Body of pancreas (tissue), 4 donors: Measurements from ENCODE around the gene ZNF71. TPM values are rescaled to one million over a fixed set of nuclear protein-coding genes. Genes with fewer than 3 reads are reported as not detected.

Experiments
- ATAC-seq: fragments of 150-250 bp; one replicate; pipeline ENCODE4 v1.9.1; 2016
- DNase-seq, 4 donors: peaks; one replicate each; pipeline ENCODE4 v3.0.0-alpha.2; 2019
- H3K27ac ChIP-seq, 4 donors: fragments of 200-600 bp; sonication (generic); 1 replicate in 3 of 4; 2 replicates in 1 of 4; pipeline versions ENCODE4 v1.5.1 to v1.6.1; 2016 to 2019; ENCODE audit warnings: mild to moderate bottlenecking in 1 of 4, mixed read lengths in 1 of 4, moderate library complexity in 1 of 4
- H3K27me3 ChIP-seq, 2 donors: fragments of 200-600 bp; sonication (generic); one replicate each; pipeline ENCODE4 v1.6.0; 2016; ENCODE audit warnings: mild to moderate bottlenecking in 1 of 2
- H3K36me3 ChIP-seq, 2 donors: fragments of 200-600 bp; sonication (generic); replicated peaks in 1 of 2; 2 replicates each; pipeline ENCODE4 v1.5.1; 2016; ENCODE audit warnings: low read depth in 2 of 2; ENCODE audit not compliant: insufficient read depth in 1 of 2
- H3K4me1 ChIP-seq: fragments of 200-600 bp; sonication (generic); one replicate; pipeline ENCODE4 v1.6.0; 2016
- H3K4me3 ChIP-seq, 2 donors: fragments of 200-600 bp; sonication (generic); 1 replicate in 1 of 2; 2 replicates in 1 of 2; pipeline ENCODE4 v1.5.1; 2016 to 2019
- H3K9me3 ChIP-seq, 3 donors: fragments of 200-600 bp; sonication (generic); 1 replicate in 2 of 3; 2 replicates in 1 of 3; pipeline ENCODE4 v1.5.1; 2016
- POLR2A ChIP-seq, 3 donors: fragments of 450-650 bp; IDR thresholded peaks; one replicate each; pipeline ENCODE4 v1.6.1; 2016; ENCODE audit warnings: antibody characterized with exemption in 3 of 3, mild to moderate bottlenecking in 2 of 3
- WGBS, 2 donors: methylation state at CpG; one replicate each; pipeline ENCODE4 v1.1.5; 2017; 5-methylcytosine and 5-hydroxymethylcytosine counted together
- intact Hi-C: fragments of 100-400 bp; cut with DNase I; formaldehyde crosslinking; loops from one replicate; pipeline ENCODE4 v1.15.1; 2023
- total RNA-seq, 2 donors: library from RNA; depleted of rRNA; stranded (reverse); fragments of >200 nt; gene quantifications; one replicate each; pipeline ENCODE4 v1.1.0, GENCODE V29; 2016
- TF ChIP-seq, protein P1 (sequence below), 7 experiments: fragments of 450-650 bp in 4 of 7; fragments of 200-600 bp in 3 of 7; sonication (generic) in 3 of 7; IDR thresholded peaks; one replicate each; pipeline ENCODE4 v1.5.1; 2016 to 2019; ENCODE audit warnings: antibody characterized with exemption in 7 of 7

The ZNF71 gene
- total RNA-seq, 2 donors from 2014 or later: 4.9 to 7.0 TPM

DNA sequence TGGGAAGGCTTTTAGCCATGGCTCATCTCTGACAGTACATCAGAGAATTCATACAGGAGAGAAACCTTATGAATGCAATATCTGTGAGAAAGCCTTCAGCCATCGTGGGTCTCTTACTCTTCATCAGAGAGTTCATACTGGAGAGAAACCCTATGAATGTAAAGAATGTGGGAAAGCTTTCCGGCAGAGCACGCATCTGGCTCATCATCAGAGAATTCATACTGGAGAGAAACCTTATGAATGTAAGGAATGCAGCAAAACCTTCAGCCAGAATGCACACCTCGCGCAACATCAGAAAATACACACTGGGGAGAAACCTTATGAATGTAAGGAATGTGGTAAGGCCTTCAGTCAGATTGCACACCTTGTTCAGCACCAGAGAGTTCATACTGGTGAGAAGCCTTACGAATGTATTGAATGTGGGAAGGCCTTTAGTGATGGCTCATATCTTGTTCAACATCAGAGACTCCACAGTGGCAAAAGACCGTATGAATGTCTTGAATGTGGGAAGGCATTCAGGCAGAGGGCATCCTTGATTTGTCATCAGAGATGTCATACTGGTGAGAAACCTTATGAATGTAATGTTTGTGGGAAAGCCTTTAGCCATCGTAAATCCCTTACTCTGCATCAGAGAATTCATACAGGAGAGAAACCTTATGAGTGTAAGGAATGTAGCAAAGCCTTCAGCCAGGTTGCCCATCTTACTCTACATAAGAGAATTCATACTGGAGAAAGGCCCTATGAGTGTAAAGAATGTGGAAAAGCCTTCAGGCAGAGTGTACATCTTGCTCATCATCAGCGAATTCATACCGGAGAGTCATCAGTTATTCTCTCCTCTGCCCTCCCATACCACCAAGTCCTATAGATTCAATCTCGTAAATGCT lies 17.1 kb upstream of the ZNF71 start:
- H3K27ac ChIP-seq: no peak overlapping the region
- DNase-seq (no peak), ATAC-seq (no peak)
- H3K9me3 ChIP-seq: peaks cover 0 to 76% (median 0%) of the 10 kb centered on the region in 3 donors
- 94 to 95% methylated on average over 11 of the region's 11 CpGs for WGBS, 2 donors
- intact Hi-C loops: no loop called here
- H3K4me1 ChIP-seq: no peaks in the 10 kb centered on the region
- TF ChIP-seq, protein P1, sequence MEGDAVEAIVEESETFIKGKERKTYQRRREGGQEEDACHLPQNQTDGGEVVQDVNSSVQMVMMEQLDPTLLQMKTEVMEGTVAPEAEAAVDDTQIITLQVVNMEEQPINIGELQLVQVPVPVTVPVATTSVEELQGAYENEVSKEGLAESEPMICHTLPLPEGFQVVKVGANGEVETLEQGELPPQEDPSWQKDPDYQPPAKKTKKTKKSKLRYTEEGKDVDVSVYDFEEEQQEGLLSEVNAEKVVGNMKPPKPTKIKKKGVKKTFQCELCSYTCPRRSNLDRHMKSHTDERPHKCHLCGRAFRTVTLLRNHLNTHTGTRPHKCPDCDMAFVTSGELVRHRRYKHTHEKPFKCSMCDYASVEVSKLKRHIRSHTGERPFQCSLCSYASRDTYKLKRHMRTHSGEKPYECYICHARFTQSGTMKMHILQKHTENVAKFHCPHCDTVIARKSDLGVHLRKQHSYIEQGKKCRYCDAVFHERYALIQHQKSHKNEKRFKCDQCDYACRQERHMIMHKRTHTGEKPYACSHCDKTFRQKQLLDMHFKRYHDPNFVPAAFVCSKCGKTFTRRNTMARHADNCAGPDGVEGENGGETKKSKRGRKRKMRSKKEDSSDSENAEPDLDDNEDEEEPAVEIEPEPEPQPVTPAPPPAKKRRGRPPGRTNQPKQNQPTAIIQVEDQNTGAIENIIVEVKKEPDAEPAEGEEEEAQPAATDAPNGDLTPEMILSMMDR (IDR thresholded peaks at IDR 0.05): no peak
- no peak for TF ChIP-seq POLR2A (IDR thresholded peaks at IDR 0.05)
- no peak overlapping the region for H3K4me3 ChIP-seq
- peaks cover 4 to 8% of the 10 kb centered on the region in 2 donors for H3K36me3 ChIP-seq
- no peaks in the 10 kb centered on the region for H3K27me3 ChIP-seq

- Histone ChIP-seq H3K27ac (no peak overlapping the region), H3K4me3 (peak overlapping the region in 1 of 2 donors; percentile 100), H3K36me3 (no peaks in the 10 kb centered on the region), H3K4me1 (peaks cover 10% of the 10 kb centered on the region), H3K27me3 (no peaks in the 10 kb centered on the region), H3K9me3 (peaks cover 0 to 9% (median 0%) of the 10 kb centered on the region in 3 donors)
- TF ChIP-seq, protein P1 (IDR thresholded peaks at IDR 0.05): no peak
- TF ChIP-seq POLR2A (IDR thresholded peaks at IDR 0.05): no peak
- ATAC-seq (no peak), DNase-seq (no peak)
- 51 to 73% methylated on average over 4 of the region's 4 CpGs for WGBS, 2 donors
- intact Hi-C loops: no loop called here
Observed at GRCh38 chr19:56594446-56594782, 688 bp upstream of the ZNF71 start.

- Histone ChIP-seq H3K4me3 (peak overlapping the region; percentile 96 to 100), H3K9me3 (peaks cover 0 to under 1% (median 0%) of the 10 kb centered on the region in 3 donors), H3K36me3 (no peaks in the 10 kb centered on the region), H3K27me3 (no peaks in the 10 kb centered on the region), H3K4me1 (peaks cover 10% of the 10 kb centered on the region), H3K27ac (peak overlapping the region in 3 of 4 donors; percentile 5 to 50 (median 45))
- DNase-seq: no peak
- intact Hi-C loops: no loop called here
- ATAC-seq: no peak
- TF ChIP-seq, protein P1 (IDR thresholded peaks at IDR 0.05): no peak
- no peak for TF ChIP-seq POLR2A (IDR thresholded peaks at IDR 0.05)
- WGBS, 2 donors: 0 to 2% methylated on average over 4 of the region's 4 CpGs
Observed at GRCh38 chr19:56595548-56595899, 422 bp downstream of the ZNF71 start.

GRCh38 chr19:56596676-56597075 lies 1.6 kb downstream of the ZNF71 start:
- Histone ChIP-seq H3K36me3 (no peaks in the 10 kb centered on the region), H3K27ac (no peak overlapping the region), H3K4me3 (no peak overlapping the region), H3K4me1 (peaks cover 10% of the 10 kb centered on the region), H3K27me3 (no peaks in the 10 kb centered on the region), H3K9me3 (peaks cover 0 to 5% (median 0%) of the 10 kb centered on the region in 3 donors)
- 66 to 70% methylated on average over 4 of the region's 4 CpGs for WGBS, 2 donors
- TF ChIP-seq, protein P1 (IDR thresholded peaks at IDR 0.05): no peak
- TF ChIP-seq POLR2A (IDR thresholded peaks at IDR 0.05): no peak
- intact Hi-C loops: no loop called here
- no peak for DNase-seq
- ATAC-seq: no peak

DNA sequence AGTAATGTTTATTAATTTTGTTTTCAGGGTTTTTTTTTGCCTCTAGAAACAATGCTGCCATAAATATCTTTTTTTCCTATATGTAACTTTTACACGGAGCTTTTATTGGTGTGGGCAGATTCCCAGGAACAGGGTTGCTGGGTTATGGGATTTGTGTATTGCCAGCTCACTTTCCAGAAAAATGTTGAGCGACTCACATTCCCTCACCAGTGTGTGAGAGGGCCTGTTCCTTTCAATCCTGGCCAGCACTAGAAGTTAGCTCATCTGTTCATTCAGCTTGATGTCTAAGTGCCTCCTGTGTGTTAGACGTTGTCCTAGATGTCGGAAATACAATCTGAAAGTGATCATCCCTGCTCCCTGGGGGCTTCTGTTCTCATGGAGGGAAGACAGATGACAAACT lies 2.6 kb downstream of the ZNF71 start:
- ATAC-seq: no peak
- H3K27ac ChIP-seq: no peak overlapping the region
- H3K4me1 ChIP-seq: peaks cover 10% of the 10 kb centered on the region
- WGBS, 2 donors: 94 to 95% methylated on average over 4 of the region's 4 CpGs
- TF ChIP-seq, protein P1 (IDR thresholded peaks at IDR 0.05): no peak
- no peak for TF ChIP-seq POLR2A (IDR thresholded peaks at IDR 0.05)
- H3K27me3 ChIP-seq: no peaks in the 10 kb centered on the region
- no peak overlapping the region for H3K4me3 ChIP-seq
- no peaks in the 10 kb centered on the region for H3K36me3 ChIP-seq
- no peak for DNase-seq
- intact Hi-C loops: no loop called here
- H3K9me3 ChIP-seq: peaks cover 0 to 5% (median 0%) of the 10 kb centered on the region in 3 donors
